ENCODE data around the gene TIMD4. TPM values are rescaled to one million over a fixed set of nuclear protein-coding genes. Genes with fewer than 3 reads are reported as not detected.
"Not testable (repeated sequence)": the region's sequence is repeated elsewhere in the genome, so short reads cannot be mapped to it uniquely, and the experiment has no call there.

Gene TIMD4
- not detected in 2 replicates for total RNA-seq

DNA sequence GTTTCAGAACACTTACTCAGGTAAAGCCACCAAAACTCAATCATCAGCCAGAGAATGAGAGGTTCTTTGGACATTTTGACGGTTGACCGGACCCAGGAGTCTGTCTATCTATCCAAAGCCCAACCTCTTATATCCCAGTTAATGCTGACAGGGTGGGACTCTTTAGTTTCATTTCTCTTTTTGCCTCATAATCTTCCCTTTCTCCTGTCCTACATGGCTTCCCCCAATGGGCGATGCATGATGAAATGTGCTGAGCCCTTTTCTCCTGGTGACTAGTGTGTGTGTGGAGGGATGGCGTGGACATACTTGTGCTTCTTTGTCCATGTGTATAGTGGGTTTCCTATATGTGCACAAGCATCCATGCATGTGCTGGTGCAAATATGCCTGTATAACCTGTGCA, at the start of gene TIMD4:
Gene TIMD4 (minus strand): TSS at position 102 of the 400 bp plus-strand sequence. CDS start 28 bp downstream, at position 74.
- DNase-seq (ENCODE audit: low read depth, low spot score) = no peak

DNA sequence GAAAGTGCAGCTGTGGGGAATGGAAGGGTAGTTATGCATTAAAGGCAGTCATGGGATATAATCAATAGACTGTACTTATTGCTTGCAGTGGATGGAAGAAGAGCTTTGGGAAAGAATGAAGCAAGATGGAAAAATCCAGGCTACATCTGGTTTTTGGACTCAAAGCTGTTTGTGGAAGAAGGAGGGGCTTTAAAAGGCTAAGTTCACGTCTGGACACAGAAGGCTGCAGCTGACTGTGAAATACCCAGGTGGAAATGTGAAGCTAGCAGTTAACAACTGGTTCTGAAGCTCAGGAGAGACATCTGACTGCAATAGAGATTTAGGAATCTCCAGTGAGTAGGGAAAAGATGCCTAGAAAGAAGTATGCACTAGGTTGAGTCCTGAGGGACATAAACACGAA, 43.2 kb upstream of the TIMD4 start:
- DNase-seq (ENCODE audit: low read depth, low spot score) = no peak

DNA sequence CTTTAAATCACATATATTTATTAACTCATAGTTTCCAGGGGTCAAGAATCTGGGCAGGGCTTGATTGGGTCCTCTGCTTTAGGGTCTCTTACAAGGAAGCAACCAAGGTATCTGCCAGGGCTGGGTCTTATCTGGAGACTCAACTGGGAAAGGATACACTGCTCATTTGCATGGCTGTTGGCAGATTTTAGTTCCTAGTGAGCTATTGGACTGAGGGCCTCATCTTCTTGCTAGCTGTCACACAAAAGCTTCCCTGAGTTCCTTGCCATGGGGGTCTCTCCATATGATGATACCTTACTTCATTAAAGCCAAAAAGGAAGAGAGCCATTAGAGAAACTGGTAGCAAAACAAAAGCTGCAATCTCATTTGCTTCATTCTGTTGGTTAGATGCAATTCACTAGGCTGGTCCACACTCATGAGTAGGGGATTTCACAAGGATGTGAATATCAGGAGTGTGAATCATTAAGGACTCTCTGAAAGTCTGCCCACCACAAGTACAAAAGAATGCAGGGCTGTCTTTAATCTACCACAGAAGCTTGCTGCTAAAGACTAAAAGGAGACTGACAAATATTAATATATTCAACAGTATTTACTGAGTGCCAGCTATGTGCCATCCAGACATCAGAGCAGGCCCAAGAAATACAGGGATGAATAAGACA, 42.0 kb upstream of the TIMD4 start:
- DNase-seq (ENCODE audit: low read depth, low spot score) = no peak

DNA sequence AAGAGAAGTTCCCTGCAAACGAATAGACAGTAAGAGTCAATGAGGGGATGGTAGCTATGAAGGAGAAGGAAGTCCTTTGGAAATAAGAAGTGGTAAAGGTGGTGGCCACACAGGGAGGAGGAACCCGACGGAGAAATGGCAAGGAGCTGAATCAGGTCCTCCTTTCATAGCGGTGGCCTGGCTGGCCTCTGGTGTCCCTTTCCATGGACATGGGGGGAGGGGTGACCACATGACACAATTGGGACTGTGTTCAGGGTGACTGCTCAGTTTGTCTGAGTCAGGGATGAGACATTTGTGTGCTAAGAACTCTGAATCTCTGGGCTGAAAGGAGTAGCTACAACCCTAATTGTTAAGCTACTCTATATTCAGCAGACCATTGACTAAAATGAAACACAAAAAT, 28.7 kb upstream of the TIMD4 start:
- DNase-seq (ENCODE audit: low read depth, low spot score) = no peak

DNA sequence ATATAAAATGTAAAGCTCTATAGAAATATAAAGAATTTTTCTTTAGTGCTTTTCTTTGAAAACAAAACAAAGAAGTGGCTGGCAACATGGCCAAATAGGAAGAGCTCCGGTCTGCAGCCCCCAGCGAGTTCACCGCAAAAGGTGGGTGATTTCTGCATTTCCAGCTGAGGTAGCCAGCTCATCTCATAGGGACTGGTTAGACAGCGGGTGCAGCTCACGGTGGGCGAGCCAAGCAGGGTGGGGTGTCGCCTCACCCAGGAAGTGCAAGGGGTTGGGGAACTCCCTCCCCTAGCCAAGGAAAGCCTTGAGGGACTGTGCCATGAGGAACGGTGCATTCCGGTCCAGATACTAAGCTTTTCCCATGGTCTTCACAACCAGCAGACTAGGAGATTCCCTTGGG, 21.0 kb upstream of the TIMD4 start:
- no peak for DNase-seq (ENCODE audit: low read depth, low spot score)

DNA sequence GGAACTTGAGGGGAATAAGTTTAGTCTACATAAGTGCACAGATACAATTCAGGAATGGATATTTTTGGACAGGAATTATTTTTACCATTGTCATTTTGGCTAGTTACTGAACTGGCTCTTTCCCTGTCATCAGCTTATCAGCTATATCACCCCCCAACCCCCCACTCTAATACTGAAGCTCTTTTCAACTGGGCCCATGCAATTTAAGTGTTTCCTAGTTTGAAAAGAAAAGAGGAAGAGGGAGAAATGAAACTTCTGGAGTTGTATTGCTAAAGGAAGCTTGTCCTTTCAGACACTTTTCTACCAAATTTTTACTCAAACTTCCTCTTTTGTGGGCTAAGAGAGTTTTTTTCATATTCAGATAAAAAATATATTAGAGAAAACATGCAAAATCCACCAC, 18.5 kb upstream of the TIMD4 start:
- no peak for DNase-seq (ENCODE audit: low read depth, low spot score)

DNA sequence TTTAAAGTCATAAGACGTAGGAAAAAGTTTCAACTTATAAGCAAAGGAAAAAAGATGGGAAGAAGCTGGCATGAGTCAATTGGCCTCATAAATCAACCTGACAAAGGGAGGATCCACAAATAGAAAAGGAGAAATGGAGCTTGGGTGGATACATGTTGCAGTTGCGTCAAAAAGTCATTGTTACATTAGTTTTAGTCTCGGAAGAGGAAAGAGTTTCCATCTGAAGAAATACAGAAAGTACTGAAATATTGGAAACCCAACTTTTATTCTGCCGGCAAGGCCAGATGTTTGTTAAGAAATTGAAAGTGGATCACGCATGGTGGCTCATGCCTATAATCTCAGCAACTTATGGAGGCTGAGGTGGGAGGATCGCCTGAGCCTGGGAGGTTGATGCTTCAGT, 11.3 kb upstream of the TIMD4 start:
- DNase-seq (ENCODE audit: low read depth, low spot score) = no peak

DNA sequence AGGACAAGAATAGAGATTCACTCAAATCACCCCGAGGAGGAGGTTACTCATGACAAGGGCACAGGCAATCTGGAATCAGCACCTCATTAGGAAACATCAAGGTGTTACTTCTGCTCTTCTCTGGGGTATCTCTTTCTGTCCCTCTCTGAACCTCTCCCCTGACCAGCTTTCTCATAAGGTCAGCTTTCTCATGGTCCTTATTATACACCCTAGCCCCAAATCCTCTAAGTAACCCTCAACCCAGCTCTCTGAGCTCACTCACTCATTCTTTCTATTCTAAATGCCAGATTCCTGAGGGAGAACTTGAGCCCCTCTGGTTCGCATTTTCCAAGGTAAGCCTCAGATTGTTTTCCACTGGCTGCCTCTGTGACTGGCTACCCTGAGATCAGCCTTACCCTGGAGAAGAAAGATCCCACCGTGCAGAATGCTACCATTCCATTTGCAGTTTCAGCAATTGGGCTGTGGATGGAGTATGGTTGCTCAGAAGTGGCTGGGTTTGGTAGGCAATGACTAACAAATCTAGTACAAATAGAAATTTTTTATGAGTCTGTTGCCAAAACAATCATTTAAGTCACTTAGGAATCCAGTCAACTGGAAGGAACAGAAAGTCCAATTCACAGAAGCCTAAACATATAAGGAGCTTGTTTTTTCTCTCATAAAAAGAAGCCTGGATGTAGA, 9.0 kb upstream of the TIMD4 start:
- no peak for DNase-seq (ENCODE audit: low read depth, low spot score)

DNA sequence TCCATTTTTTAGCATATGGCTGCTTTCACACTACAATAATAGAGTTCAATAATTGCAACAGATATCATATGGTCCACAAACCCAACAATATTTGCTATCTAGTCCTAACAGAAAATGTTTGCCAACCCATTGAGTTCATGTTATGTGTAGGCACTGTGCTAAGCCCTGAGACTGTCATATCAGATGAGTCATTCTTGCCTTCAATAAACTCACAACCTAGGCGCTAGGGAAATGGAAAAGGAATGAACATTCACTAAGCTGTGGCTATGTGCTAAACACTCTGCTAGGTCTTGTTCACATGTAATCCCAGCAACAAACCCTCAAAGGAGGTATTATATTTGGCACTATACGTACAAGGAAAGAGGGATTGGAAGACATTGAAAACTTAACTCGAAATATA, 8.4 kb upstream of the TIMD4 start:
- no peak for DNase-seq (ENCODE audit: low read depth, low spot score)

GRCh38 chr5:156967386-156967785, 4.4 kb upstream of the TIMD4 start:
- not testable (repeated sequence) for DNase-seq (ENCODE audit: low read depth, low spot score)

DNA sequence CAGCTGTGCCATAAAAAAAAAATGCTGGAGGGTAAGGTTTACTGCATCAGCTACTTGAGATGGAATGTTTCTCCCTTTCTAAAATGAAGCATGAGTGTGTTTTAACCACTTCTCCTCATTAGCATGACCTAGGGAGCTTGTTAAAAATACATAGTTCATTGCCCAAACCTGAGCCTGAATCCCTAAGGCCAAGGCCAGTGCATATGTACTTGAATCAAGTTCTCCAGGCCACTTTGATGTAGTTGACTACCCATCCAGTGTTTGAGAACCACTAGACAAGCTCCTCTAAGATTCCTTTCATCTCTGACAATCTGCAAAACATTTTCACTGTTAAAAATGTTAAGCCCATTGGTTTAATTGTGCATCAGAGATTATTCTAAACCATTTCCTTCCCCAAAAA, 6.7 kb downstream of the TIMD4 start:
- DNase-seq (ENCODE audit: low read depth, low spot score) = no peak

- DNase-seq (ENCODE audit: low read depth, low spot score) = no peak
Measured at GRCh38 chr5:156951359-156951758, 11.7 kb downstream of the TIMD4 start.

DNA sequence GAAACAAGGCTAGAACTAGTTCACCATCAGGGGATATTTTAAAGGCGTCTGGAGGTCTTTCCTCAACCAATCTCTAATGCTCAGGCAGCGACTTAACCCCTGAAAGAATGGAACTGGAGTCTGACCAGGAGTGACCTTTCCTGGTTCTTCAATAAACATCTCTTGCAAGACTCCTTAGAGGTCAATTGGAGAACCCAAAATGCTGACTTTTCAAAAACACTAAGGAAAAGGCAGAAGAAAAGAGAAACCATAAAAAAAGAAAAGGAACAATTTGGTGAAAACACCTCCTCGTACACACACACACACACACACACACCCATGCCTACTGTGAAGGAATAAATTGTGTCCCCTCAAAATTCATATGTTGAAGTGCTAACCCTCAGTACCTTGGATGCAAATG, 12.3 kb downstream of the TIMD4 start:
- DNase-seq (ENCODE audit: low read depth, low spot score) = no peak

GRCh38 chr5:156949424-156949823, 13.6 kb downstream of the TIMD4 start:
- DNase-seq (ENCODE audit: low read depth, low spot score) = no peak

GRCh38 chr5:156947925-156948324, 15.1 kb downstream of the TIMD4 start:
- no peak for DNase-seq (ENCODE audit: low read depth, low spot score)

DNA sequence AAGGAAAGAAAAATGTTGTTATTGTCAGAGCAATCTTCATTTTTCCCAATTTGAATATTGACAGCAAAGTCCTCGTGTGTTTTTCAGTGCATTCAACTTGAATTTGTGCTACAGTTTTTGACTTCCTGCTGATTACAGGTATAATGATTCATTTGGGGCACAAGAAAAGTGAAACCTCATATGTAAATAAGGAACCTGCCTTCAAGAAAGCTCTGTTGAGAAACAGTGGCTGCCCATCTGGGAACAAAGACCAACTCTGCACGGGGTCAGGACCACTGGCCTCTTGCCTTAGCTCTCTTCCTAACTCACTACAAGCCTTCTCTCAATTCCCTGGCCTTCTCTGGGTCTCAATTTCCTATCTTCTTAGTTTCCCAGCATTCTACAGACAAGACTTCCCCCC, 21.0 kb downstream of the TIMD4 start:
- DNase-seq (ENCODE audit: low read depth, low spot score) = no peak

GRCh38 chr5:156940462-156940861, 22.6 kb downstream of the TIMD4 start:
- DNase-seq (ENCODE audit: low read depth, low spot score) = not testable (repeated sequence)

DNA sequence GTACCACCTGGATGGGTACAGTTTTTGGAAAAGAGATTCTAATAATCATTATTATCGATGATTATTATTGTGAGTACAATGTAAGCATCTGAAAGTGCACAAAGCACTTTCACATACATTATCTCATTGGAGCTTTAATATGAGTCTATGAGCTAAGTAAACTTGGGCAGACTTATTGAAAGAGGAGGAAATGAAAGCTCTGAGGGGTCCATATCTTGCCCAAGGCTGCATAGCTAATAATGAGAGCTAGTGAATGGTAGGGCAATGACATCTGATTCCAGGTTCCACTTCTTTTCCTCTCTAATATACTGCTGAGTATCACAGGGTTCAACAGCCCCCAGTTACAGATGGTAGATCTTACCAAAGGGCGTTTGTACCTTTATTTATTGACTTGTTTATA, 26.1 kb downstream of the TIMD4 start:
- no peak for DNase-seq (ENCODE audit: low read depth, low spot score)

DNA sequence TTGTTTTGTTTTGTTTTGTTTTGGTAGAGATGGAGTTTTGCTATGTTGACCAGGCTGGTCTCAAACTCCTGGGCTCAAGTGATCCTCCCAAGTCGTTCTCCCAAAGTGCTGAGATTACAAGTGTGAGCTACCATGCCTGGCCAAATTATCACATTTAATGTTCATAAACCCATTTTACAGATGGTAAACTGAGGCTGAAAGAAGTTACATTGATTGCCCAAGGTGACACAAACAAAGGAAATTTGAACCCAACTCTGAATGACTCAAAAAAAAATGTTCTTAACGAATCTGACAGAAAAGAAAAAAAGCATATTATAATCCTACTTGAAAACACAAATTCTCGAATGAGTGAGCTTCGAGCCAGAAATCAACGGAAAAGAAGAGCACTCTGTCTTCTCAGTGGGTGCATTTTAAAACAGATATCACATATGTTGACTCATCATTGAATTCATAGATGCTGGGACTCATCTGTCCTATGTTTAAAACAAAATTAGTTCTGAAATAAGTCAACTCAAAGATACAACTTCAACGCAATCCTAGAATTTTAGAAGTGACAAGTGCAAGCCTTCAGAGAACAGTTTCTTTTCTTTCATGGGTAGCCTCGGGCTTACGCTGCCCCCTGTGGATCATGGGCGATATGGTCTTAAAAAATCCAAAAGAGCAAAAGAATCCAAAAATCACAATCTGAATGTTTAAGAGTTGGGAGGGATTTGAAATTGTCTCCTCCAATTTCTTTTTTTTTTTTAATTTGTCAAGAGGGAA, 28.4 kb downstream of the TIMD4 start:
- no peak for DNase-seq (ENCODE audit: low read depth, low spot score)

DNA sequence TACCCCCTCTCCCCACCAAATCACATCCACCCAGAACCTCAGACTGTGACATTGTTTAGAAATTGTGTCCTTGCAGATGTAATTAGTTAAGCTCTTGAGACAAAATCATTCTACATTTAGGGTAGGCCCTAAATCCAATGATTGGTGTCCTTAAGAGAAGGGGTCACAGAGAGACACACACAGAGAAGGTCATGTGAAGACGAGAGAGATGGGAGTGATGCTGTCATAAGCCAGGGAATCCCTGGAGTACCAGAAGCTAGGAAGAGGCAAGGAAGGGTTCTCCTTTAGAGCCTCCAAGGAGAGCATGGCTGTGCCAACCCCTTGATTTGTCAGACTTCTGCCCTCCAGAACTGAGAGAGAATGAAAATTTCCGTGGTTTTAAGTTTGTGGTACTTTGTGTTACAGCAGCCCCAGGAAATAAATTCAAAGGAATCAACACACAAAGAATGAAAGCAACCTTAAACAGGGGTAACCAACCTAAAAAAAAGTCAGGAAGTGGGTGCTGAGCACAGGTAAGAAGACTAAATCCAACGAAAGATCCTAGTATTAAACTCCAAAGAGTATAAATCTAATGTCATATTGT, 33.6 kb downstream of the TIMD4 start:
- DNase-seq (ENCODE audit: low read depth, low spot score) = no peak

DNA sequence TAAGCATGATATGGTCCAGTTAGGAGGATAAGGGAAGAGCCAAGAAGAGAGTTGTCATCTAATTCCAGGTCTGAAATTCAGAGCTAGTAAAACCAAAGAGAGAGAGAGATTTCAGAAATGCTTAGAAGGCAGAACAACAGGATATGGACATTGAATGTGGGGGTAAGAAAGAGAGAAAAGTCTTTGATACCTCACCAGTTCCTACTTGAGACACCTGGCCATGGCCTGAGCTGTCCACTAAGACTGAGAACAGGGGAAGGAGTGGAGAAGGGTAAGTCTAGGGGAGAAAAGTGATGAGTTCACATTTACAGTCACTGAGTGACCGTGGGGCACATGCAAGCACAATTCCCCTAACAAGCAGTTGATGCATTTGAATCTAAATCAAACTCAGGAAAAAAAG, 35.5 kb downstream of the TIMD4 start:
- no peak for DNase-seq (ENCODE audit: low read depth, low spot score)

- DNase-seq (ENCODE audit: low read depth, low spot score) = not testable (repeated sequence)
Measured at GRCh38 chr5:156925767-156926166, 37.3 kb downstream of the TIMD4 start.
